Thymus (tissue), 11 donors: Measurements from ENCODE around the gene COLEC12. TPM values are rescaled to one million over a fixed set of nuclear protein-coding genes. Genes with fewer than 3 reads are reported as not detected.

Experiments
- DNase-seq, 9 donors: peaks; one replicate each; pipeline ENCODE4 v3.0.0-alpha.2; 2013; ENCODE audit warnings: low spot score in 9 of 9, low read depth in 6 of 9, missing footprints in 1 of 9
- H3K27ac ChIP-seq, 2 donors: one replicate each; pipeline ENCODE4 v1.5.1; 2013; ENCODE audit warnings: control low read depth in 1 of 2, low read depth in 1 of 2, low read length in 1 of 2, mild to moderate bottlenecking in 1 of 2, moderate library complexity in 1 of 2
- H3K27me3 ChIP-seq, 2 donors: one replicate each; pipeline ENCODE4 v1.5.1; 2013; ENCODE audit warnings: low read length in 1 of 2; ENCODE audit not compliant: control insufficient read depth in 2 of 2, insufficient read depth in 1 of 2
- H3K36me3 ChIP-seq, 2 donors: one replicate each; pipeline ENCODE4 v1.5.1; 2013; ENCODE audit warnings: low read length in 1 of 2, mild to moderate bottlenecking in 1 of 2, moderate library complexity in 1 of 2; ENCODE audit not compliant: control insufficient read depth in 2 of 2, insufficient read depth in 2 of 2
- H3K4me1 ChIP-seq, 2 donors: one replicate each; pipeline ENCODE4 v1.5.1; 2013; ENCODE audit warnings: low read length in 2 of 2; ENCODE audit not compliant: control insufficient read depth in 2 of 2, insufficient read depth in 2 of 2
- H3K4me3 ChIP-seq, 2 donors: one replicate each; pipeline ENCODE4 v1.5.1; 2013; ENCODE audit warnings: low read length in 2 of 2, control low read depth in 1 of 2, mild to moderate bottlenecking in 1 of 2
- H3K9me3 ChIP-seq, 2 donors: one replicate each; pipeline ENCODE4 v1.5.1; 2013; ENCODE audit warnings: low read length in 1 of 2, mild to moderate bottlenecking in 1 of 2; ENCODE audit not compliant: control insufficient read depth in 2 of 2, insufficient read depth in 1 of 2
- WGBS: extraction: QIAGEN DNeasy Blood & Tissue Kit; methylation state at CpG from one replicate; pipeline ENCODE4 v1.1.7; 2013; 5-methylcytosine and 5-hydroxymethylcytosine counted together
- polyA plus RNA-seq: library from polyadenylated mRNA; stranded (reverse); fragments of 200-250 nt; gene quantifications from one replicate; pipeline ENCODE4 v1.2.3, GENCODE V29; 2013
- total RNA-seq: library from RNA; stranded (reverse); fragments of 120-200 nt; gene quantifications from one replicate; pipeline ENCODE4 v1.2.4, GENCODE V29; 2013
- donor health status: healthy.

COLEC12 gene
- total and polyA plus RNA-seq, 2 donors, result 5.6 to 6.5 TPM

- no peaks in the 10 kb centered on the region for H3K27me3 ChIP-seq
- no peaks in the 10 kb centered on the region for H3K36me3 ChIP-seq
- no peaks in the 10 kb centered on the region for H3K4me1 ChIP-seq
- H3K4me3 ChIP-seq, result no peak overlapping the region
- H3K27ac ChIP-seq, result no peak overlapping the region
- no peak for DNase-seq
- H3K9me3 ChIP-seq, result no peaks in the 10 kb centered on the region
- 82% methylated on average over 2 of the region's 2 CpGs for WGBS
Observed at GRCh38 chr18:336713-337112, 163.8 kb downstream of the COLEC12 start.

- 81% methylated on average over 2 of the region's 2 CpGs for WGBS
- DNase-seq, result no peak
- H3K36me3 ChIP-seq, result no peaks in the 10 kb centered on the region
- no peak overlapping the region for H3K4me3 ChIP-seq
- H3K9me3 ChIP-seq, result no peaks in the 10 kb centered on the region
- no peaks in the 10 kb centered on the region for H3K4me1 ChIP-seq
- no peaks in the 10 kb centered on the region for H3K27me3 ChIP-seq
- no peak overlapping the region for H3K27ac ChIP-seq
Observed at GRCh38 chr18:335733-336132, 164.8 kb downstream of the COLEC12 start.

GRCh38 chr18:334575-335132 is 165.8 kb downstream of the COLEC12 start:
- Histone ChIP-seq H3K27ac (no peak overlapping the region), H3K36me3 (no peaks in the 10 kb centered on the region), H3K4me1 (no peaks in the 10 kb centered on the region), H3K9me3 (no peaks in the 10 kb centered on the region), H3K27me3 (no peaks in the 10 kb centered on the region), H3K4me3 (no peak overlapping the region)
- WGBS, result 98% methylated on average over 15 of the region's 15 CpGs
- DNase-seq, result no peak

- 95% methylated on average over 14 of the region's 14 CpGs for WGBS
- Histone ChIP-seq H3K4me3 (no peak overlapping the region), H3K36me3 (no peaks in the 10 kb centered on the region), H3K4me1 (no peaks in the 10 kb centered on the region), H3K9me3 (no peaks in the 10 kb centered on the region), H3K27ac (no peak overlapping the region), H3K27me3 (no peaks in the 10 kb centered on the region)
- DNase-seq, result no peak
Observed at GRCh38 chr18:332721-333510, 167.6 kb downstream of the COLEC12 start.

DNA sequence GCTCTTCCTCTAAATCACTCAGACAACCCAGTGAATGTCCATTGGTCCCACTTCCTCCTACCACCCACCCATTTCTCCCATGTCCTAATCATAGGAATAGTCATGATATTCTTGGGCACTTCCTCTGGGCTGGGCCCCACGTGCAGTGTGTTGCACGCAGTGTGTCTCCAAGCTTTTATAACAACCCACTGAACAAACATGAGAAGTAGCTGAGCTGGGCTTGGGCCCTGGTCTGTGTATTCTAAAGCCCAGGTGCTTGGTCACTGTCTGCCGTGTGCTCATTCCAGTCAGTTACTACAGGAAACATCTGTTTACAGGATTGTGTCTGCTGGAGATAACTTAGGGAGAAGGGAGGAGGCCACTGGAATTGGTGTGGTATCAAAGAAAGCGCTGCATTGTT is 168.5 kb downstream of the COLEC12 start:
- no peaks in the 10 kb centered on the region for H3K36me3 ChIP-seq
- no peak for DNase-seq
- H3K27me3 ChIP-seq, result no peaks in the 10 kb centered on the region
- H3K4me3 ChIP-seq, result no peak overlapping the region
- H3K27ac ChIP-seq, result no peak overlapping the region
- no peaks in the 10 kb centered on the region for H3K4me1 ChIP-seq
- H3K9me3 ChIP-seq, result no peaks in the 10 kb centered on the region
- 50% methylated on average over 4 of the region's 4 CpGs for WGBS

DNA sequence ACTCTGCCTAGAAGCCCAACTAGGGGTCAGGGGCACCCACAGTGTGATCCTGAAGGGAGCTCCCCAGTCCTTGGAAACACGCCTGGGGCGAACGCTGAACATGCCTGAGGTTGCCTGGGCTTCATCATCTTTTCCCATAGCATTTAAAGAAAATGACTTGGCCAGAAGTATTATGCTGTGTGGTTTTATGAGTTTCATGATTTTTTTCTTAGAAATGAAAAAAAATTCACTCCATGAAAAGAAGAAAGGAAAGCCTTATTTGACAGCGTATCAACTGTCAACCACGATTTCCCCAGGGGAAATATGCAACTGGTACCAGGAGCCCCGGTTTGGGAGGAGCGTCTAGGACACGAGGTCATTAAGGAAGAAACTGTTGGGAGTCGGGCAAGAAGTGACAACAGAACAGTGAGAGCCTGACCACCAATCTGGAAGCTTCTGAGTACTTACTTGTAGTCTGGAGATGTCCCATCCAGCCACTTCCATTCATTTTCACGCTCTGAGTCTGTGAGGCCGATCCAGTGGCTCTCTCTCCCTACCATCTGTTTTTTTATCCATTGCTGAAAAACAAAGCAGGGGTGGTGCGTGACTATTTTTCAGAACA is 169.2 kb downstream of the COLEC12 start:
- WGBS, result 55% methylated on average over 12 of the region's 12 CpGs
- DNase-seq, result peak in 1 of 9 donors; percentile 3
- no peak overlapping the region for H3K27ac ChIP-seq

GRCh38 chr18:328928-329327 is 171.6 kb downstream of the COLEC12 start:
- DNase-seq, result no peak
- H3K27ac ChIP-seq, result no peak overlapping the region
- H3K27me3 ChIP-seq, result no peaks in the 10 kb centered on the region
- H3K4me3 ChIP-seq, result no peak overlapping the region
- H3K9me3 ChIP-seq, result no peaks in the 10 kb centered on the region
- WGBS, result 92% methylated on average over 4 of the region's 4 CpGs
- no peaks in the 10 kb centered on the region for H3K36me3 ChIP-seq
- H3K4me1 ChIP-seq, result no peaks in the 10 kb centered on the region

More for the DNA sequence above, 169.2 kb downstream of the COLEC12 start:
- Histone ChIP-seq H3K4me1 (no peaks in the 10 kb centered on the region), H3K4me3 (no peak overlapping the region), H3K36me3 (no peaks in the 10 kb centered on the region), H3K9me3 (no peaks in the 10 kb centered on the region), H3K27me3 (no peaks in the 10 kb centered on the region)

DNA sequence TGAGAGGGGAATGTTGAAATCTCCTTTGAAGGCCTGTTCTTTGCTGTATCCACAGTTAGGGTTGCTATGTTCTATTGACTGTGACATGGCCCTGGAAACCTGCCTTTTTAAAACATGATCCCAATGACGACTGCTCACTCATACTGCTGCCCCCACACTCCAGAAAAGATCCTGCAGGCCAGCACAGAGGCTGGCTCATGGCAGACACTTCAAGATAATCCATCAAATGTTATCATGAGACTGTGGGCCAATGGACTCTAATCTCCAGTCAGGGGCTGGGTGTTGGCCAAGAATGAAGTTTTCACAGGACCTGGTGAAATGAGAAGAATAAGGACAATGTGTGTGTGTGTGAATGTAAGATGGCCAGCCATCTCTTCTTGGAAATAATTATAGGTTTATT is 173.7 kb downstream of the COLEC12 start:
- WGBS, result 92% methylated on average over 1 of the region's 1 CpG
- Histone ChIP-seq H3K9me3 (no peaks in the 10 kb centered on the region), H3K36me3 (no peaks in the 10 kb centered on the region), H3K27ac (no peak overlapping the region), H3K4me3 (no peak overlapping the region), H3K27me3 (no peaks in the 10 kb centered on the region), H3K4me1 (no peaks in the 10 kb centered on the region)
- no peak for DNase-seq

GRCh38 chr18:323253-323622 is 177.3 kb downstream of the COLEC12 start:
- Histone ChIP-seq H3K27ac (no peak overlapping the region), H3K27me3 (no peaks in the 10 kb centered on the region), H3K4me3 (no peak overlapping the region), H3K36me3 (no peaks in the 10 kb centered on the region), H3K4me1 (no peaks in the 10 kb centered on the region), H3K9me3 (no peaks in the 10 kb centered on the region)
- 92% methylated on average over 2 of the region's 2 CpGs for WGBS
- DNase-seq, result no peak
